GM21723 (cell line): ENCODE results near the gene A4GALT.
"Not testable (repeated sequence)": the region's sequence is repeated elsewhere in the genome, so short reads cannot be mapped to it uniquely, and the experiment has no call there.

Source experiments
- ATAC-seq: cut with Tn5 transposase; IDR thresholded peaks from one replicate; pipeline ENCODE4 v1.9.1; 2021; ENCODE audit warnings: mild to moderate bottlenecking, moderate library complexity; ENCODE audit not compliant: unreplicated experiment

Gene A4GALT

DNA sequence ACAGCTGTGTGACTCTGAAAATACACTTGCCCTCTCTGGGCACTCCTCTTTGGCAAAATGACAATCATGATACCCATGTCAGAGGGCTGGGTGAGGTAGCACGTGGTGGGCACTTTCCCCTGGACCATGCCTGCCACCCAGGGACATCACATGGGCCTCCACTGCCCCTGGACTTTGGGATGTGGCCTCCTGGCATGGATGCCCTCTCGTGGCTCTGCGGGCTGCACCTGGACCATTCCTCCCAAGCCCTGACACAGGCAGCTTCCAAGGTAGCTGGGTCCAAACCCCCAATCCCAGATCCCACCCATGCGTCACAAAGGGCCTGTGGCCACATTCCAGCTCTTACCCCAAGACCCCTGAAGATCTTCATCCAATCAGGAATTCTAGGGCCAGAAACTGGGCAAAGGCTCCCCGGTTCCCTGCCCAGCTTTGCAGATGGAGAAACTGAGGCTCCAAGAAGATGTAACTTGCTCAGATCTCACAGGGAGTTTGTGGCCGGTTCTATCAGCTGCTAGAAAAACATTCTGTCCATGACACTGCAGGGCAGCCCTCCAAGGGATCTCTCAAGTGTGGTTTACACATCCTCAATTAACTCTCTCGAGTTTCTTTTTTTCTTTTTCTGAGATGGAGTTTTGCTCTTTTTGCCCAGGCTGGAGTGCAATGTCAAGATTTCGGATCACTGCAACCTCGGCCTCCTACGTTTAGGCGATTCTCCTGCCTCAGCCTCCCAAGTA lies 36.0 kb downstream of the A4GALT start:
- no peak for ATAC-seq

GRCh38 chr22:42683578-42684283 lies 36.9 kb downstream of the A4GALT start:
- no peak for ATAC-seq

GRCh38 chr22:42682113-42682851 lies 38.4 kb downstream of the A4GALT start:
- ATAC-seq: no peak

DNA sequence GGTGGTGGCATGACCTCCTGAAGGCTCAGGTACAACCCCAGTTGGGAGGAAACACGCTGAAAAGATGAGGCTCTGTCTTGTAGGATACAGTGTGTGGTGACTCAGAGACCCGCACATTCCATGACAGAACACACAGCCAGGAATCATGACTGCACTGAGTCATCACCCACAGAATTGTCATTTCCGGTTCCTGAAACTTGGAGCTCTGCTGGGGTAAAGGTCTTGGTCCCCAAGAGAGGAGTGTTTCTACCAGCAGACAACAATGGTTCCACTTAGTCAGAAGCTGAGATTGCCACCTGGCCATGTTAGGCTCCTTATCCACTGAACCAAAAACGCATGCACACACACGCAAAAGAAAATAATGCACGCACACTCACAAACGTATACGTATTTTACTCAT lies 40.0 kb downstream of the A4GALT start:
- ATAC-seq: no peak

DNA sequence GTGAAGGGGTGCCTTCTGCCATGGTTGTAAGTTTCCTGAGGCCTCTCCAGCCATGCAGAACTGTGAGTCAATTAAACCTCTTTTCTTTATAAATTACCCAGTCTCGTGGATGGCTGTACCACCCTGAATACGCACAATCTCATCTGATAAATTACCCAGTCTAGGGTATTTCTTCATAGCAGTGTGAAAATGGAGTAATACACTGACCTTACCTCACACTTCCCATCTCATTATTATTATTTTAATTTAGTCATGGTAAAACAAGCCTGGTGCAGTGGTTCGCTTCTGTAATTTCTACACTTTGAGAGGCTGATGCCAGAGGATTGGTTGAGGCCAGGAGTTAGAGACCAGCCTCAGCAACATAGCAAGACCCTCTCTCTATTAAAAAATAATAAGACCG lies 41.0 kb downstream of the A4GALT start:
- no peak for ATAC-seq

GRCh38 chr22:42678894-42679293 lies 41.8 kb downstream of the A4GALT start:
- ATAC-seq: no peak

DNA sequence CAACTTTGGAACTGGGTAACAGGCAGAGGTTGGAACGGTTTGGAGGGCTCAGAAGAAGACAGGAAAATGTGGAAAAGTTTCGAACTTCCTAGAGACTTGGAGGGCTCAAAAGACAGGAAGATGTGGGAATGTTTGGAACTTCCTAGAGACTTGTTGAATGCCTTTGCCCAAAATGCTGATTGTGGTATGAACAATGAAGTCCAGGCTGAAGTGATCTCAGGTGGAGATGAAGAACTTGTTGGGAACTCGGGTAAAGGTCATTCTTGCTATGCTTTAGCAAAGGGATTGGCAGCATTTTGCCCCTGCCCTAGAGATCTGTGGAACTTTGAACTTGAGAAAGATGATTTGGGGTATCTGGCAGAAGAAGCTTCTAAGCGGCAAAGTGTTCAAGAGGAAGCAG lies 42.7 kb downstream of the A4GALT start:
- ATAC-seq: not testable (repeated sequence)

GRCh38 chr22:42676059-42676607 lies 44.5 kb downstream of the A4GALT start:
- no peak for ATAC-seq

DNA sequence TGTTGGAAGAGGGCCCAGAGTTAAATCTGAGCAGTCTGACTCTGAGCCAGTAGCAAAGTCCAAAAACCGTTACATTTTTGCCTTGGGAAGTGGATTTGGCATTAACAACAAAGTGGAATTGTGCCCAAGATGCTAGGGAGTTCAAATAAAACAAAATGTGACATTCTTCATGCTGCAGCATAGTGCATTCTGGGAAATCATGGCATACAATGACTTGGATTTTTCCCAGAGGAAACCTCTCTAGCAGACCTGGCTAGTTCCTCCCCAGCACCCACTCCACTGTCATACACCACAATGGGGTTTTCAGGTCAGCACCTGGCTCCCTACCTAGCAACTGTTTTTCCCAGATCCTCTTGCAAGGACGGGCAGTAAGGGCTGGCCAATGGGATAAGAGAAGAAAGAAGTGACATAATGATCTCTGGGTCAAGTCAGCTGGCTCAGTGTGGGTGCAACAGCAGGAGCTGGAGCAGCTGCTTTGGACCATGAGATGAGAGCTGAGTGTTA lies 46.7 kb downstream of the A4GALT start:
- no peak for ATAC-seq

DNA sequence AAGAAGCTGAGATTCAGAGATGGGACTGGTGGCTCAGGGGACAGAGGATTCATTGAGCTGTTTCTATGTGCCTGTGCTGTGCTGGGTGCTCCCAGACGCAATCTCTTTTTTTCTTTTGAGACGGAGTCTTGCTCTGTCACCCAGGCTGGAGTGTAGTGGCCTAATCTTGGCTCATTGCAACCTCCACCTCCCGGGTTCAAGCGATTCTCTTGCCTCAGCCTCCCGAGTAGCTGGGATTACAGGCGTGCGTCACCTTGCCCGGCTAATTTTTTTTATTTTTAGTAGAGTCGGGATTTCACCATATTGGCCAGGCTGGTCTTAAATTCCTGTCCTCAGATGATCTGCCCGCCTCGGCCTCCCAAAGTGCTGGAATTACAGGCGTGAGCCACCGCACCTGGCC lies 47.6 kb downstream of the A4GALT start:
- ATAC-seq: not testable (repeated sequence)

DNA sequence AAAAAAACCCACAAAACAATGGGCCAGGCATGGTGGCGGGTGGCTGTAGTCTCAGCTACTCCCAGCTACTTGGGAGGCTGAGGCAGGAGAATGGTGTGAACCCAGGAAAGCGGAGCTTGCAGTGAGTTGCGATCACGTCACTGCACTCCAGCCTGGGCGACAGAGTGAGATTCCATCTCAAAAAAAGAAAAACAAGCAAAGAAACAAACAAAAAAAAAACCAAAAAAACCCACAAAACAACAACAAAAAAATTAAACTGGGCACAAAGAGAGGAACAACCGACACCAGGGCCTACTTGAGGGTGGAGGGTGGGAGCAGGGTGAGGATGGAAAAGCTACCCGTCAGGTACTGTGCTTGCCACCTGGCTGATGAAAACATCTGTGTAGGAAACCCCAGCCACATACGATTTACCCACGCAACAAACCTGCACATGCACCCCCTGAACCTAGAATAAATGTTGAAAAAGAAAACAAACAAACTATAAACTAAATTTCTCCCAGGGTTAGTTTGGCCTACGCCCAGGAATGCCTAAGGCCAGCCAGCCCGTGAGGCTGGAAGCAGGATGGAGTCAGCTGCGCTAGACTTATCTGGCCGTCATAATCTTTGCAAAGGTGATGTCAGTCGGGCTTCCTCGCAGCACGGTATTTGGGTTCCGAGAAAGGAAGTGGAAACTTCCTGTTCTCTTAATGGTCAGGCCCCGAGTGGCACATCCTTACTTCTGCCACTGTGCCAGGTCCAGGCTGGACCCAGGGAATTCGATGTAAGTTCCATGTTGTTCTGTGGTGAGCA lies 49.6 kb downstream of the A4GALT start:
- ATAC-seq: no peak

GRCh38 chr22:42670046-42670445 lies 50.6 kb downstream of the A4GALT start:
- ATAC-seq: no peak

GRCh38 chr22:42666393-42666792 lies 54.3 kb downstream of the A4GALT start:
- not testable (repeated sequence) for ATAC-seq

- ATAC-seq: no peak
These were observed 55.5 kb downstream of the A4GALT start for GRCh38 chr22:42664976-42665831.

GRCh38 chr22:42661985-42662831 lies 58.5 kb downstream of the A4GALT start:
- no peak for ATAC-seq

GRCh38 chr22:42656578-42656977 lies 64.1 kb downstream of the A4GALT start:
- no peak for ATAC-seq

DNA sequence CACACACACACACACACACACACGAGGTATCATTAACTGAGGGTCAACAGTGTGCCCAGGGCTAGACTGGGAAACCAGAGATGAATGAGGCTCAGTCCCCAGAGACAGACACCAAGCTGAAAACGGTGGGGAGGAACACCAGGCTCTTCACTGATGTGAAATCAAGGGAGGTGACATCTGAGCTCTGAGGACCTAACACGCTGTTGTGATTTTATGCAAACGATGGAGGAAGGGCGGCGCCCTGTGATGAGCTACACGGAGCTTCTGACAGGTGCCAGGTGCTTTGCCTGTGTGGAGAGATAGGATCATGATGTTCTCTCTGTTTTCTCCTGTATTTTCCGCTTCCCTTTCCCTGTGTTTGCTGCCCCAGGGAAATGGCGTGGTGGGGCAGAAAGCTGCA lies 65.0 kb downstream of the A4GALT start:
- no peak for ATAC-seq

- no peak for ATAC-seq
These were observed 66.1 kb downstream of the A4GALT start for GRCh38 chr22:42654436-42655073.
